Measurements from ENCODE around the gene KCNC4. TPM values are rescaled to one million over a fixed set of nuclear protein-coding genes. Genes with fewer than 3 reads are reported as not detected.

The KCNC4 gene
- total RNA-seq, 2 donors from 2014 or later = 4.7 to 23.9 TPM

DNA sequence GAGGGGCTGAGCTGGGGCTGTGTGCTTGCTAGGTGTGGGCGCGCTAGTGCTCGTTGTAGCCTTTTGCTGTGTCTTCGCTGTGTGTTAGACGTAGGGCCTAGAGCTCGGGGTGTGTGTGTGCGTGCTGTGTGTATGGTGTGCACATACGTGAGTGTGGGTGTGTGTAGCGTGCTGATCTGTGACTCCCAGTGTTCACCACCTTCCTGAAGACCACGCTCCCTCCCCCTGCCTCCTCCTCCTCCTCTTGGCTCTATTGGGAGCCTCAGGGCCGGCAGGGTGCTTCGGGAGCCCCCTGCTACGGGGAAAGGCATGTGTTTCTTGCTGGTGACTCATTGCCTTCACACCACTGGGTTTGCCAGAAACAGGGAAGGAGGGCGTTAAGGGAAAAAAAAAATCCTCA is 9.4 kb upstream of the KCNC4 start:
- Histone ChIP-seq H3K27ac (no peak overlapping the region), H3K27me3 (replicated peaks; ENCODE audit: insufficient read depth) (no peaks in the 10 kb centered on the region), H3K36me3 (no peaks in the 10 kb centered on the region), H3K9me3 (no peaks in the 10 kb centered on the region), H3K4me1 (replicated peaks) (peaks cover 2% of the 10 kb centered on the region), H3K4me3 (no peak overlapping the region)
- TF ChIP-seq POLR2A (IDR thresholded peaks at IDR 0.05) (no peak), POLR2AphosphoS5 (IDR thresholded peaks at IDR 0.05) (no peak)
- TF ChIP-seq, protein P1, sequence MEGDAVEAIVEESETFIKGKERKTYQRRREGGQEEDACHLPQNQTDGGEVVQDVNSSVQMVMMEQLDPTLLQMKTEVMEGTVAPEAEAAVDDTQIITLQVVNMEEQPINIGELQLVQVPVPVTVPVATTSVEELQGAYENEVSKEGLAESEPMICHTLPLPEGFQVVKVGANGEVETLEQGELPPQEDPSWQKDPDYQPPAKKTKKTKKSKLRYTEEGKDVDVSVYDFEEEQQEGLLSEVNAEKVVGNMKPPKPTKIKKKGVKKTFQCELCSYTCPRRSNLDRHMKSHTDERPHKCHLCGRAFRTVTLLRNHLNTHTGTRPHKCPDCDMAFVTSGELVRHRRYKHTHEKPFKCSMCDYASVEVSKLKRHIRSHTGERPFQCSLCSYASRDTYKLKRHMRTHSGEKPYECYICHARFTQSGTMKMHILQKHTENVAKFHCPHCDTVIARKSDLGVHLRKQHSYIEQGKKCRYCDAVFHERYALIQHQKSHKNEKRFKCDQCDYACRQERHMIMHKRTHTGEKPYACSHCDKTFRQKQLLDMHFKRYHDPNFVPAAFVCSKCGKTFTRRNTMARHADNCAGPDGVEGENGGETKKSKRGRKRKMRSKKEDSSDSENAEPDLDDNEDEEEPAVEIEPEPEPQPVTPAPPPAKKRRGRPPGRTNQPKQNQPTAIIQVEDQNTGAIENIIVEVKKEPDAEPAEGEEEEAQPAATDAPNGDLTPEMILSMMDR (IDR thresholded peaks at IDR 0.05) = no peak
- intact Hi-C loops (cut with DNase I) = loop anchor here (5.0 kb wide), 1 partner anchor 297 kb away; no protein-coding TSS in a partner anchor
- WGBS = 77% methylated on average over 14 of the region's 14 CpGs
- DNase-seq (ENCODE audit: low spot score) = no peak

DNA sequence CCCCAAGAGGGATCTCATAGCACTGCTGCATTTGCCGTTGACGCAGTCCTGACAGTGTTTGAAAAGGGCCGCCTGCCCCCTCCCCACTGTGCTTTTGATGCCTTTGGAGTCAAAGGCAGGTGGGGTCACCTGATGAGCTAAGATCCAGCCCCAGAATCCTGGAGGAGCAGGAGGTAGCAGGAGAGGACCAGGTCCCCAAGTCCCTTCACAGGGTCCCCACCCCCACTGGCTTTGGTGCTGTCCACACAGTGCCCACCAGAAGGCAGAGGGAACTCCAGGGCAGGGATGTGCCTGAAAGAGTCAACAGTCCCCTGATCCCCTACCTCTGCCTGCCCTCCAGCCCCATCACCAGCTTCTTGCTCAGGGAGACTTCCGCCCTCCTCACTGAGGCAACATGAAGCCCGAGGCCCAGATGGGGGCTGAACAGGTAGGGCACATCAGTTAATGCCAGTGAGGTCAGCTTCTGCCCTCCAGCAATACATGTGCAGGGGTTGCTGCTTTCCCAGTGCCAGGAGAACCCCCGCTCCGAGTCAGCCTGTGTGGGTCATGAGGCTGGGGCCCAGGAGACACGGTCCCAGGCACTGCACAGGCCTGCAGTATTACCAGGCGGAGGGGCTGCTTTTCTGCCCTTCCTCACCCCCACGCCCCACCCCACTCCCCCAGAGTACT is 8.8 kb upstream of the KCNC4 start:
- TF ChIP-seq, protein P1 (IDR thresholded peaks at IDR 0.05) = no peak
- TF ChIP-seq POLR2A (IDR thresholded peaks at IDR 0.05) = no peak
- TF ChIP-seq POLR2AphosphoS5 (IDR thresholded peaks at IDR 0.05) = no peak
- no peak overlapping the region for H3K4me3 ChIP-seq
- no peaks in the 10 kb centered on the region for H3K36me3 ChIP-seq
- H3K9me3 ChIP-seq = no peaks in the 10 kb centered on the region
- 88% methylated on average over 10 of the region's 10 CpGs for WGBS
- intact Hi-C loops (cut with DNase I) = loop anchor here (5.0 kb wide), 1 partner anchor 296 kb away; no protein-coding TSS in a partner anchor
- H3K27me3 ChIP-seq (replicated peaks; ENCODE audit: insufficient read depth) = no peaks in the 10 kb centered on the region
- no peak overlapping the region for H3K27ac ChIP-seq
- peaks cover 2% of the 10 kb centered on the region for H3K4me1 ChIP-seq (replicated peaks)
- DNase-seq (ENCODE audit: low spot score) = no peak

DNA sequence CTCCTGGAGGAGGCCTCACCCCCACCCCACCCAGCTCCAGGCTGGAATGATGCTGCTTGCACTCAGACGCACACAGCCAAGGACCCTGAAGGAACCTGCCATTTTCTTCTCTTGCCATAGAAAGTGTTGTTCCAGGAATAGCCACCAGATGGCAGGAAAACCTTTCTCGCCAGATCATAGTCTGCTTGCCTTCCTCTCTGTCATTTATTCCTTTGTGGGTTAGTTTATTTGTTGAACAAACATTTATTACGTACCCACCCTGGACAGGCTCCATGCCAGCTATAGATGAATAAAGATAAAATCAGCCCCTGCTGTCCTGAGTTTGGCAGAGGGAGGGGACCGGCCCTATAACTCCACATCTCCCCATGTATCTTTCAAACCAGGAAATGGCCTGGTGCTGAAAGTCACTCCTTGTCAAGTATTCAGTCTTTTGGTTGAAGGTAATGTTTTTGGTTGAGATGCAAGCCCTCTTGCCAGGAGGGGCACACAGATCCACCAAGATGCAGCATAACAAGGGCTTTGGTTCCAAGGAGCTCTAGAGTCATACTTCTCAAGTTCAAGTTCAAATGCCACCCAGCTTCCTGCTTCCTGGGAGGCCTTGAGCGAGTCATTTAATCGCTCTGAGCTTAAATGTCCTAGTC is 7.0 kb upstream of the KCNC4 start:
- no peak overlapping the region for H3K27ac ChIP-seq
- H3K4me1 ChIP-seq (replicated peaks) = peaks cover 2% of the 10 kb centered on the region
- H3K4me3 ChIP-seq = no peak overlapping the region
- no peaks in the 10 kb centered on the region for H3K36me3 ChIP-seq
- H3K27me3 ChIP-seq (replicated peaks; ENCODE audit: insufficient read depth) = no peaks in the 10 kb centered on the region
- DNase-seq (ENCODE audit: low spot score) = peak; percentile 71
- H3K9me3 ChIP-seq = no peaks in the 10 kb centered on the region
- 16% methylated on average over 6 of the region's 6 CpGs for WGBS
- intact Hi-C loops (cut with DNase I) = loop anchor here (5.0 kb wide), 1 partner anchor 294 kb away; no protein-coding TSS in a partner anchor
- TF ChIP-seq POLR2AphosphoS5 (IDR thresholded peaks at IDR 0.05) (peak; percentile 75), POLR2A (IDR thresholded peaks at IDR 0.05) (no peak)
- TF ChIP-seq, protein P1 (IDR thresholded peaks at IDR 0.05) = peak; percentile 77 to 95 (median 91)

DNA sequence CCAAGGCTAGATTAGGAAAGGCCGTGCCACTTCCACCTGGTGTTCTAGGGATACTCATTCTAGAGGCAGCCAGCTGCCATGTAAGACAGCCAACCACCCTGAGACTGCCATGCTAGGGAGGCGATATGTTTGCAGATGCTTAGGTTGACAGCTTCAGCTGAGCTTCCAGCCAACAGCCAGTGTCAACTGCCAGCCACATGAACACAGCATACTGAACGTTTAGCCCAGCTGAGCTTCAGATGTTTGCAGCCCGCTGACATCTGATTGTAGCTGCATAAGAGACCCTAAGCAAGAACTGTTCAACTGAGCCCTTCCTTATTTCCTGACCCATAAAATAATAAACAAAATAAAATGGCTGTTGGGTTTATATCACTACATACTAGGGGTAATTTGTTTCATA is 5.0 kb upstream of the KCNC4 start:
- TF ChIP-seq, protein P1 (IDR thresholded peaks at IDR 0.05) = no peak
- TF ChIP-seq POLR2A (IDR thresholded peaks at IDR 0.05) (no peak), POLR2AphosphoS5 (IDR thresholded peaks at IDR 0.05) (no peak)

More for the DNA sequence above, 5.0 kb upstream of the KCNC4 start:
- Histone ChIP-seq H3K4me1 (replicated peaks) (peaks cover 2% of the 10 kb centered on the region), H3K36me3 (no peaks in the 10 kb centered on the region), H3K9me3 (no peaks in the 10 kb centered on the region), H3K27ac (no peak overlapping the region), H3K4me3 (no peak overlapping the region), H3K27me3 (replicated peaks; ENCODE audit: insufficient read depth) (no peaks in the 10 kb centered on the region)
- no peak for DNase-seq (ENCODE audit: low spot score)
- 72% methylated on average over 4 of the region's 4 CpGs for WGBS
- intact Hi-C loops (cut with DNase I) = no loop called here
